Activated naive CD4-positive, alpha-beta T cell treated with anti-CD3 and anti-CD28 coated beads for 36 hours (primary cell): ENCODE measurements around the gene RAPSN. TPM values are rescaled to one million over a fixed set of nuclear protein-coding genes. Genes with fewer than 3 reads are reported as not detected.

Experiments
- CTCF ChIA-PET: fragments of 350-600 bp; sonication (Branson Sonifier 250); formaldehyde crosslinking; loops from one replicate; lab custom pipeline; 2021; ENCODE audit warnings: antibody characterized with exemption; lab: Charles Lee
- DNase-seq: peaks from one replicate; pipeline ENCODE4 v3.0.0-alpha.2; 2020
- H3K27ac Mint-ChIP-seq: one replicate; pipeline ENCODE4 v1.8.0; 2021; ENCODE audit warnings: mild to moderate bottlenecking, mixed read lengths
- H3K27me3 Mint-ChIP-seq: one replicate; pipeline ENCODE4 v1.8.0; 2021; ENCODE audit warnings: low read depth, mixed read lengths
- H3K36me3 Mint-ChIP-seq: one replicate; pipeline ENCODE4 v1.8.0; 2021; ENCODE audit warnings: low read depth, mixed read lengths
- H3K4me1 Mint-ChIP-seq: one replicate; pipeline ENCODE4 v1.8.0; 2021; ENCODE audit warnings: low read depth, mixed read lengths
- H3K4me3 Mint-ChIP-seq: one replicate; pipeline ENCODE4 v1.8.0; 2021; ENCODE audit warnings: mild to moderate bottlenecking, moderate library complexity, mixed read lengths
- H3K9me3 Mint-ChIP-seq: one replicate; pipeline ENCODE4 v1.8.0; 2021; ENCODE audit warnings: mixed read lengths
- intact Hi-C: fragments of 100-400 bp; cut with micrococcal nuclease; formaldehyde crosslinking; loops from one replicate; pipeline ENCODE4 v1.15.1; 2023
- microRNA-seq: library from miRNA; unstranded; fragments of <30 nt; microRNA quantifications from one replicate; pipeline ENCODE4 v1.2.0, GENCODE V29; 2022; ENCODE audit warnings: borderline microRNAs expressed, borderline replicate concordance
- total RNA-seq, 2 experiments: library from RNA; stranded (reverse); gene quantifications; one replicate each; pipeline ENCODE4 v1.2.3, GENCODE V29; 2021

The RAPSN gene
- total RNA-seq, 2 experiments from 2014 or later: not detected

DNA sequence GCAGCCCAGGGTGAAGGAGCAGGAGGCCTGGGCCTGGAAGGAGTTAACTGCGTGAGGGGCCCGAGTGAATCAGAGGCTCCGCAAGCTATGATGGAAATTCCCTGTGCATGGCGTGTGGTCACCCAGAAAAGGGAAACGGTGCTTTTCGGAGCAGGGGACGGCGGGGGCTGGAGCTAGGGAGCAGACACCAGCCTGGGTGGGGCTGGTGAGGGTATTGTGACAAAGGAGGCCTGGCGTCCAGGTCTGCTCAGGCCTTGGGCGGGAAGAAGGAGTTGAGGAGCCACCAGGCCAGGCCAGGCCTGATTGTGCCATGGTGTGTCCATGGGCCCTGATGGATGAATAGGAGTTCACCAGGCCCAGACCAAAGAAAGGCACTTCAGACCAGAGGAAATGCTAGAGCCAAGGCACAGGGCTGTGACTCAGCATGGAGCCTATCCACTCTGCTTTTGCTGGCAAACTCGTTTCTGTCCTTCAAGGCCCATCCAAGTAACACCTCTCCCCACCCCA is 57.8 kb downstream of the RAPSN start:
- H3K4me1 Mint-ChIP-seq: peaks cover 36% of the 10 kb centered on the region

GRCh38 chr11:47390422-47390760 is 58.5 kb downstream of the RAPSN start:
- no peaks in the 10 kb centered on the region for H3K36me3 Mint-ChIP-seq
- H3K9me3 Mint-ChIP-seq: no peaks in the 10 kb centered on the region
- CTCF ChIA-PET: interaction anchor here (0.9 to 3.8 kb wide), 3 partner anchors 16 to 22 kb away, joined by 3 to 18 read pairs (median 3); no protein-coding TSS in a partner anchor
- peaks cover 28% of the 10 kb centered on the region for H3K4me1 Mint-ChIP-seq
- intact Hi-C loops: no loop called here
- H3K27me3 Mint-ChIP-seq: no peaks in the 10 kb centered on the region
- no peak overlapping the region for H3K4me3 Mint-ChIP-seq
- no peak for DNase-seq
- H3K27ac Mint-ChIP-seq: no peak overlapping the region

More for the DNA sequence above, 57.8 kb downstream of the RAPSN start:
- Mint-ChIP-seq H3K36me3 (no peaks in the 10 kb centered on the region), H3K9me3 (no peaks in the 10 kb centered on the region), H3K27me3 (no peaks in the 10 kb centered on the region), H3K4me3 (no peak overlapping the region), H3K27ac (no peak overlapping the region)
- no peak for DNase-seq
- CTCF ChIA-PET: interaction anchor here (3.1 kb wide), 1 partner anchor 18 kb away, joined by 32 read pairs; no protein-coding TSS in a partner anchor
- intact Hi-C loops: no loop called here

- intact Hi-C loops: no loop called here
- no peaks in the 10 kb centered on the region for H3K36me3 Mint-ChIP-seq
- H3K9me3 Mint-ChIP-seq: no peaks in the 10 kb centered on the region
- CTCF ChIA-PET: interaction anchor here (0.9 to 3.8 kb wide), 3 partner anchors 16 to 23 kb away, joined by 3 to 18 read pairs (median 3); no protein-coding TSS in a partner anchor
- H3K4me3 Mint-ChIP-seq: no peak overlapping the region
- DNase-seq: no peak
- no peak overlapping the region for H3K27ac Mint-ChIP-seq
- peaks cover 25% of the 10 kb centered on the region for H3K4me1 Mint-ChIP-seq
- no peaks in the 10 kb centered on the region for H3K27me3 Mint-ChIP-seq
These were observed 59.1 kb downstream of the RAPSN start for GRCh38 chr11:47389577-47390421.

GRCh38 chr11:47388697-47389576 is 60.0 kb downstream of the RAPSN start:
- CTCF ChIA-PET: interaction anchor here (1.1 to 3.8 kb wide), 3 partner anchors 12 to 24 kb away, joined by 3 to 18 read pairs (median 3); no protein-coding TSS in a partner anchor
- H3K27ac Mint-ChIP-seq: no peak overlapping the region
- no peaks in the 10 kb centered on the region for H3K9me3 Mint-ChIP-seq
- no peaks in the 10 kb centered on the region for H3K27me3 Mint-ChIP-seq
- no peak for DNase-seq
- no peaks in the 10 kb centered on the region for H3K36me3 Mint-ChIP-seq
- H3K4me1 Mint-ChIP-seq: peaks cover 19% of the 10 kb centered on the region
- no peak overlapping the region for H3K4me3 Mint-ChIP-seq
- intact Hi-C loops: no loop called here

DNA sequence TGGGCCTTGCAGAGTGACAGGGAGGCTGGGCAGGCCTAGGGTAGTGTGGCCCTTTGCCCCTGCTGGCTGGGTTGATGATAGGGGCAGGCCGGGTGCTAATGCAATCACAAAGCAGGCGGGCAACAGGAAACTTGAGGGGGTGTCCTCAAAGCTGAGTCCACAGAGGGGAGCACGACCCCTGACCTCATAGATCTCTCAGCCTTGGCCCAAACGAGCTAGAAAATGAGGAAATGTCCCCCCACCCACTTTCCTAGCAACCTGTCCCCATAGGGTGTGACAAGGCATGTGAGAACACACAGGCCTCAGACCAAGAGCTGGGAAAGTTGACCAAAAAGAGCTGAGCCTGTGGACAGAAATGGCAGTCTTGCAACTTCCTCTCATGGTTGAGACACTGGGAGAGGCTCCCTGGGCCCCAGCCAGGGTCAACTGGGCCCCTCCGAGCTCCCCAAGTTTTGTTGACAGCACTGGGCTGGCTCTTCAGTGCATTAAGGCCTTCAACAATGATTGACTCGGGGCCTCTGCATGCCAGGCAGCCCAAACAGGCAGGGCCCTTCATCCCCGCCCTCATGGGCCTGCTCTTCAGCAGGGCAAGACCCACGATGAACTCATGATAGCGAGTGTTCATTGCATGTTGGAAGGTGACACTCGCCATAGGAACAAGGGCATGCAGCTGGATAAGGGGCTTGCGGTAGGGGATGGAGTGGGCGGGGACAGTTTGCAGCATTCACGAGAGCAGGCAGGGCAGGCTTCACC is 60.8 kb downstream of the RAPSN start:
- Mint-ChIP-seq H3K4me3 (no peak overlapping the region), H3K36me3 (no peaks in the 10 kb centered on the region), H3K27me3 (no peaks in the 10 kb centered on the region), H3K4me1 (peaks cover 14% of the 10 kb centered on the region), H3K27ac (no peak overlapping the region), H3K9me3 (no peaks in the 10 kb centered on the region)
- CTCF ChIA-PET: interaction anchor here (0.6 to 3.8 kb wide), 4 partner anchors 13 to 177 kb away, joined by 3 to 18 read pairs (median 4); no protein-coding TSS in a partner anchor
- no peak for DNase-seq
- intact Hi-C loops: no loop called here

Small RNA genes lying within 50 kb of the gene (microRNA-seq; reads per million reads assigned to microRNA genes)
- gene MIR4487: not detected

Other genes with a start within 250 kb of the RAPSN start
- gene DDB2, start 234.2 kb downstream of the RAPSN start, total RNA-seq: 100 to 1,000 TPM; 273 to 282 TPM
- 1 to 10 TPM; 8.0 to 9.3 TPM for gene ACP2, start 200.3 kb downstream of the RAPSN start, total RNA-seq
- gene NR1H3, start 191.1 kb downstream of the RAPSN start, total RNA-seq: 10 to 100 TPM; 10.4 to 11.3 TPM
- 10 to 100 TPM; 49.9 to 52.2 TPM for gene MADD, start 179.0 kb downstream of the RAPSN start, total RNA-seq
- not detected for gene MYBPC3, start 96.4 kb downstream of the RAPSN start, total RNA-seq
- gene SPI1, start 70.6 kb downstream of the RAPSN start, total RNA-seq: not detected
- 1 to 10 TPM; 9.2 TPM for gene SLC39A13, start 40.5 kb downstream of the RAPSN start, total RNA-seq
- gene PSMC3, start 22.7 kb downstream of the RAPSN start, total RNA-seq: 100 to 1,000 TPM; 127 to 129 TPM
- 100 to 1,000 TPM; 104 to 105 TPM for gene CELF1, start 104.0 kb upstream of the RAPSN start, total RNA-seq
- 10 to 100 TPM; 46.9 to 49.2 TPM for gene PTPMT1, start 116.5 kb upstream of the RAPSN start, total RNA-seq
- 10 to 100 TPM; 13.8 to 15.4 TPM for gene KBTBD4, start 129.8 kb upstream of the RAPSN start, total RNA-seq
- gene NDUFS3, start 129.9 kb upstream of the RAPSN start, total RNA-seq: 100 to 1,000 TPM; 123 to 124 TPM
- gene FAM180B, start 137.5 kb upstream of the RAPSN start, total RNA-seq: not detected
- not detected for gene C1QTNF4, start 145.3 kb upstream of the RAPSN start, total RNA-seq
- 10 to 100 TPM; 93.7 to 95.1 TPM for gene MTCH2, start 193.4 kb upstream of the RAPSN start, total RNA-seq